Measurements from ENCODE around the gene OPALIN.

The OPALIN gene

DNA sequence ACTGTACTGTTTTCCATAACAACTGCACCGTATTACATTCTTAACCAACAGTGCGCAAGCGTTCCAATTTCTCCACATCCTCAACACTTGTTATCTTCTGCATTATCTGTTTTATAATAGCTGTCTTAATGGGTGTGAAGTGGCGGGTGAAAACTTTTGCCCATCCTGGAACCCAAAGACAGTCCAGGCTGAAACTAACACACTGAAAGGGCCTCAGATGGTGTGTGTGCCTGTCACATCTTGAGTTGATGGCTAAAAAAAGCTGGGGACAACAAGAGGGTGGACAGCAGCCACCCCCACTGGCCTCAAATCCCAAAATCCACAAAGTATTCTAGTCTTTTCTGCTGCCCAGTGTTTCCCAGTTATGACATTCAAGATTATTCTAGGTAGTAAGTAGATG is 19.4 kb downstream of the OPALIN start:
- TF ChIP-seq, protein P1, sequence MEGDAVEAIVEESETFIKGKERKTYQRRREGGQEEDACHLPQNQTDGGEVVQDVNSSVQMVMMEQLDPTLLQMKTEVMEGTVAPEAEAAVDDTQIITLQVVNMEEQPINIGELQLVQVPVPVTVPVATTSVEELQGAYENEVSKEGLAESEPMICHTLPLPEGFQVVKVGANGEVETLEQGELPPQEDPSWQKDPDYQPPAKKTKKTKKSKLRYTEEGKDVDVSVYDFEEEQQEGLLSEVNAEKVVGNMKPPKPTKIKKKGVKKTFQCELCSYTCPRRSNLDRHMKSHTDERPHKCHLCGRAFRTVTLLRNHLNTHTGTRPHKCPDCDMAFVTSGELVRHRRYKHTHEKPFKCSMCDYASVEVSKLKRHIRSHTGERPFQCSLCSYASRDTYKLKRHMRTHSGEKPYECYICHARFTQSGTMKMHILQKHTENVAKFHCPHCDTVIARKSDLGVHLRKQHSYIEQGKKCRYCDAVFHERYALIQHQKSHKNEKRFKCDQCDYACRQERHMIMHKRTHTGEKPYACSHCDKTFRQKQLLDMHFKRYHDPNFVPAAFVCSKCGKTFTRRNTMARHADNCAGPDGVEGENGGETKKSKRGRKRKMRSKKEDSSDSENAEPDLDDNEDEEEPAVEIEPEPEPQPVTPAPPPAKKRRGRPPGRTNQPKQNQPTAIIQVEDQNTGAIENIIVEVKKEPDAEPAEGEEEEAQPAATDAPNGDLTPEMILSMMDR (IDR thresholded peaks at IDR 0.05; ENCODE audit: low read depth, low read length), result no peak
- no peak for DNase-seq (ENCODE audit: extremely low read depth, low read depth)

DNA sequence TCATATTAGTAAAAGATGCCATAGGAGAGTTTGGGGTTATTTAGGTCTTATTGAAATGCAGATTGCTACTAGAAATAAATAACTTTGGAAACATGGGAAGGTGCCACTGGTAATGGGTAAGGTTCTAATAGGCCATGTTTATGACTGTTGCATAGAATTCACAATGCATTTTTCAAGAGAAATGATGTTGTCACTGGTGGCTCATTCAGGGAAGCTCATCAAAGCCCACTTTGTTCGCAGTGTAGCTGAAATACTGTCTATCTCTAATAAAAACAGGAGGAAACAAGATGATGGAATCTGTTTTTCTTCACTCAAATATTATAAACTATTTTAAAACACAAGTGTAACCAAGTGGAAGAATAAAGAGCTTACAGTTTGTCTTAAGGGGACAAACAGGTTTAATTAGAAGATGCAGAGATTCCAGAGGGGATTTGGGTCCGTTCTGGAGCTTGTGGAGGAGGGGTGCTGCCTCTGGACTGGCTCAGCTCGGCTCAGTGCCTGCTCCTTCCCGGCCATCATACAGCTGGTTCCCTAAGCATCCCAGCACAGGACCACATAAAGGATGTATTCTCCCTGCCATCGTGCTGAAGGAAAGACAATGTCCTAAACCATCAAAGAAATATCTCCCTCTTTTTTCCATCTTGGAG is 20.4 kb downstream of the OPALIN start:
- DNase-seq (ENCODE audit: extremely low read depth, low read depth), result no peak
- TF ChIP-seq, protein P1 (IDR thresholded peaks at IDR 0.05; ENCODE audit: low read depth, low read length), result no peak

DNA sequence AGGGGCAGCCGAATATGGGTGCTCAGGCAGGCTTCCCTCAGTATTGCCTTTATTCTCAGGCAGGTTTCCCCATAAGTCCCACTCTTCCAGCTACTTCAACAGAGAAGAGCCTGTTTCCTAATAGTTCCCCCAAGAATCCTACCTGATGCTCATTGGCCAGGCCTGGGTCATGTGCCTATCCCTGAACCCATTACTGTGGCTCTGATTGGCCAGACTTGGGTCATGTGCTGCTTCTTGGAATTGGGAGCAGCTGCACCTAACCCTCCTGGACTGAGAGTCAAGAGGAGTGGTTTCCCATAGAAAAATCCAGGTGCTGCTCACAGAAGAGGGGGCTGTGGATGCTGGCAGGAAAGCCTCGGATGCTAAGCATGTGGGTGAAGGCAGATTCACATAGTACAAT is 21.7 kb downstream of the OPALIN start:
- DNase-seq (ENCODE audit: extremely low read depth, low read depth), result no peak
- TF ChIP-seq, protein P1 (IDR thresholded peaks at IDR 0.05; ENCODE audit: low read depth, low read length), result no peak

DNA sequence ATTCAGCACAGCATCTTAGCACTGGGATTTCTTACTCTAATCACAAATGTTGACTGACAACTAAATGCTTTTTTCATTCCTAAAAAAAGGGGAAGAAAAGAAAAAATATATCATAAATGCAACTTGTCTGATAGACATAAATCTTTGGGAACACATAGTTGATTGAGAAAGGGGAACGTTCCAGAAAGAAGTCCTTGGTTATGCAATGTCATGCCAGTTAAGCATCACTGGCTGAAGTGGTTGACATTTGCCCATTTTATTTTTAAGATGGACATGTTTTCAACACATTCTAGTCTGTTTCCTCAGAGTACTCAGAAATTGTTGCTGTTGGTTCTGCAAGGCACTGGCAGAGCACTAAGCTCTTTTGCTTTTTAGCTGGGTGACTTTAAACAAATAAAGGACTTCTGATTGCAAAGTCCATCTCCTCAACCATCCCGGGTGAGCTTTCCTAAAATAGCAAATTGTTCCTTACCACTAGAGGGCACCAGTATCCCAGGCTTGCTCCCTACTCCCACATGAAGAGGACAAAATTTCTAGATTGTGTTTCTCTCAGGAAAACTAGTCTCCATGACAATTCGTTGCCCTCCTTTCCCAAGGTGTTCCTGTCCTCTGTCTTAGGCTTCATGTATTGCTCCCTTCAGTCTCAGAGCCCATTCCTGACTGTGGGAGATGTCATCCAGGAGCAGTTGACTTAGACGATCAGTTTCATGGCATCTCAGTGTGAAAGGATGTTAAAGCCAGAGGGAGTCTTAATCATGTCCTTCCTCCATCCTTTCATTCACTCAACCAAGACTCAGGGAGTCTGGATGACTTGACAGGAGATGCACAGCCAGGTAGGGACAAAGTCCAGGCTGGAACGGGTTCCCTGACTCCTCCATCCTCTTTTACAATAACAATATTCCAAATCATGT is 23.9 kb downstream of the OPALIN start:
- TF ChIP-seq, protein P1 (IDR thresholded peaks at IDR 0.05; ENCODE audit: low read depth, low read length), result peak; percentile 82
- no peak for DNase-seq (ENCODE audit: extremely low read depth, low read depth)

DNA sequence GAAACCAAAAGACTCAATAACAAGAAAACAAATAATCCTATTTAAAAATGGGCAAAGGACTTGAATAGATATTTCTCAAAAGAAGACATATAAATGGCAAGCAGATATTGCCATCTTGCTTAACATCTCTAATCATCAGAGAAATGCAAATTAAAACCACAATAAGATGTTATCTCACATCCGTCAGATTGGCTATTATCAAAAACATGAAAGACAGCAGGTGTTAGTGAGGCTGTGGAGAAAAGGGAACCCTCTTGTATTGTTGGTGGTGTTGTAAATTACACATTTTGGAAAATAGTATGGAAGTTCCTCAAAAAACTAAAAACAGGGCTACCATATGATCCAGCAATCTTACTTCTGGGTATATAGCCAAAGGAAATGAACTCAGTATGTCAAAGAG is 25.7 kb downstream of the OPALIN start:
- no peak for DNase-seq (ENCODE audit: extremely low read depth, low read depth)
- TF ChIP-seq, protein P1 (IDR thresholded peaks at IDR 0.05; ENCODE audit: low read depth, low read length), result no peak

DNA sequence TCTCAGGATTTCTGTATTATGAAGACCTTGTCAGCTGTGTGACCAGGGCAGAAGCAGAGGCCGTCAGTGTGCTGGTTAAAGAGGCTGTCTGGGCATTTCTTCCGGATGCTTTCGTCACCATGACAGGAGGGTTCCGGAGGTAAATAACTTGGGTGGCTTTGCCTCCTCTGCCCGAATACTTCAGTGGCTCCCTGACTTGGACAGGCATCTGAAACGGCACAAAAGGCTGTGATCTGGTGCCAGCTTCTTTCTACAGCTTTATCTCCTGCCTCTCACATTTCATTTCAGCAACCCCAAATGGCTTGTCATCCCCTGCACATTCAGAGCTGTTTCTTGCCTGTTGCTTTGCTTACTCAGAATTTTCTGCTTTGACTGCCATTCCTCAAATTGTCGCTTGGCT is 31.3 kb downstream of the OPALIN start:
- TF ChIP-seq, protein P1 (IDR thresholded peaks at IDR 0.05; ENCODE audit: low read depth, low read length), result no peak
- no peak for DNase-seq (ENCODE audit: extremely low read depth, low read depth)

DNA sequence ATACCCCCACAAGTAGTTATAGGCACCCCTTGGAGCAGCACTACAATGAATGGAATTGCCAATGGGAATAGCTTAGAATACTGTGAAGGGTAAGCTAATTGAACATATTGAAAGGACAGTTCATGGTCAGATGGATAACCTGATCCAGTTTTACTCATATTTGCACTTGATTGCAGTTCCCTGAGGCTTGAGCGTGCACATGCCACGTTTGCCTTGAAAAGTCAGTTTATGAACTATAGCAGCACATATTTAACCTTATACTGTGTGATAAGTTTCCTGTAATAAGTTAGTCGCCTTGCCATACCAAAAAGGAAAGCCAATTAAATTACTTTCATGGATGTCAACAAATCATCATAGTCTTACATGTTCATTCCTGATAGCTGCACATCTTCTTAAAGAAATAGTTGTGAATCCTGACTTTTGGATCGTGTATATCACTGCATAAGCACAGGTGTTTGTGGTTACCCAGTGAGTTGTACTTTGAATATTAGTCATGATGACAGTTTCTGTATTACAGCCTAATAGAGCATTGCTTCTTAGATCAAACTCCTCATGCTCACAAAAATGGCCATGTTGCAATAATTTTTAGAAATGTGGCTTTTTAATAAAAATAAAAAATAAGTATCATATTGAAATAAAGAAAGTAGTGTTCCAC is 33.0 kb downstream of the OPALIN start:
- DNase-seq (ENCODE audit: extremely low read depth, low read depth), result no peak
- TF ChIP-seq, protein P1 (IDR thresholded peaks at IDR 0.05; ENCODE audit: low read depth, low read length), result no peak
